ENCODE measurements around the gene ATP12A. TPM values are rescaled to one million over a fixed set of nuclear protein-coding genes. Genes with fewer than 3 reads are reported as not detected.

The ATP12A gene
- total and polyA plus RNA-seq, 5 donors from 2014 or later = 0.14 to 0.18 (median 0.17) TPM; not detected in 2

- DNase-seq (peak in 1 of 3 donors; percentile 57), ATAC-seq (ENCODE audit: low read depth in 2 of 2) (no peak)
- H3K4me1 Mint-ChIP-seq = peaks cover 0 to 9% (median 7%) of the 10 kb centered on the region in 4 donors
- no peak overlapping the region for H3K4me3 ChIP-seq (ENCODE audit: low read depth, low read length)
- no peaks in the 10 kb centered on the region for H3K27me3 Mint-ChIP-seq
- no peaks in the 10 kb centered on the region for H3K36me3 ChIP-seq (ENCODE audit: control insufficient read depth, insufficient read depth, low read length)
- H3K9me3 ChIP-seq (ENCODE audit: control insufficient read depth in 2 of 2, low read length in 2 of 2) = no peaks in the 10 kb centered on the region
- no peaks in the 10 kb centered on the region for H3K4me1 ChIP-seq (ENCODE audit: control insufficient read depth, insufficient read depth, low read length, poor library complexity, severe bottlenecking)
- no peaks in the 10 kb centered on the region for H3K9me3 Mint-ChIP-seq
- H3K36me3 Mint-ChIP-seq = no peaks in the 10 kb centered on the region
- H3K27me3 ChIP-seq (ENCODE audit: control insufficient read depth, insufficient read depth, low read length) = no peaks in the 10 kb centered on the region
- H3K4me3 Mint-ChIP-seq = peak overlapping the region in 2 of 4 donors; percentile 1 to 58
- peak overlapping the region in 2 of 3 donors; percentile 23 to 45 for H3K27ac Mint-ChIP-seq
- H3K27ac ChIP-seq (ENCODE audit: insufficient read depth, low read length, poor library complexity, severe bottlenecking) = no peak overlapping the region
These were observed 38.0 kb upstream of the ATP12A start for GRCh38 chr13:24642219-24642618.

DNA sequence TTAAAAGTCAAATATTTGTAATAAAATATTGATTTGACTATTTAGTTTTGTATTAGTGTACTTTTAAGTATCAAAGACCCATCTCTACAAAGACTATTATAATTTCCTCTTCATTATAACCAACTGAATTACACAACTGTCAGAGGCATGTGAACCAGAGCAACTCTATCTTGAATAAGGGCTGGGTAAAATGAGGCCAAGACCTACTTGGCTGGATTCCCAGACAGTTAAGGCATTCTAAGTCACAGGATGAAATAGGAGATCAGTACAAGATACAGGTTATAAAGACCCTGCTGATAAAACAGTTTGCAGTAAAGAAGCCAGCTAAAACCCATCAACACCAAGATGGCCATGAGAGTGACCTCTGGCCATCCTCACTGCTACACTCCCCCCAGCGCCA is 36.2 kb upstream of the ATP12A start:
- Histone ChIP-seq H3K27ac (ENCODE audit: insufficient read depth, low read length, poor library complexity, severe bottlenecking) (no peak overlapping the region), H3K36me3 (ENCODE audit: control insufficient read depth, insufficient read depth, low read length) (no peaks in the 10 kb centered on the region), H3K4me3 (ENCODE audit: low read depth, low read length) (no peak overlapping the region), H3K27me3 (ENCODE audit: control insufficient read depth, insufficient read depth, low read length) (no peaks in the 10 kb centered on the region), H3K9me3 (ENCODE audit: control insufficient read depth in 2 of 2, low read length in 2 of 2) (no peaks in the 10 kb centered on the region), H3K4me1 (ENCODE audit: control insufficient read depth, insufficient read depth, low read length, poor library complexity, severe bottlenecking) (peaks cover 2% of the 10 kb centered on the region)
- H3K36me3 Mint-ChIP-seq = no peaks in the 10 kb centered on the region
- H3K4me1 Mint-ChIP-seq = peaks cover 2 to 13% (median 9%) of the 10 kb centered on the region in 4 donors
- no peak for DNase-seq
- no peaks in the 10 kb centered on the region for H3K27me3 Mint-ChIP-seq
- H3K4me3 Mint-ChIP-seq = no peak overlapping the region
- no peaks in the 10 kb centered on the region for H3K9me3 Mint-ChIP-seq
- no peak overlapping the region for H3K27ac Mint-ChIP-seq
- no peak for ATAC-seq (ENCODE audit: low read depth in 2 of 2)

GRCh38 chr13:24648271-24648670 is 31.9 kb upstream of the ATP12A start:
- H3K27ac ChIP-seq (ENCODE audit: insufficient read depth, low read length, poor library complexity, severe bottlenecking) = no peak overlapping the region
- Mint-ChIP-seq H3K4me1 (peaks cover 2 to 15% (median 12%) of the 10 kb centered on the region in 4 donors), H3K36me3 (no peaks in the 10 kb centered on the region), H3K27me3 (peaks cover 6% of the 10 kb centered on the region), H3K4me3 (no peak overlapping the region), H3K27ac (no peak overlapping the region), H3K9me3 (no peaks in the 10 kb centered on the region)
- peaks cover 9% of the 10 kb centered on the region for H3K4me1 ChIP-seq (ENCODE audit: control insufficient read depth, insufficient read depth, low read length, poor library complexity, severe bottlenecking)
- DNase-seq (no peak), ATAC-seq (ENCODE audit: low read depth in 2 of 2) (no peak)
- H3K27me3 ChIP-seq (ENCODE audit: control insufficient read depth, insufficient read depth, low read length) = no peaks in the 10 kb centered on the region
- H3K9me3 ChIP-seq (ENCODE audit: control insufficient read depth in 2 of 2, low read length in 2 of 2) = no peaks in the 10 kb centered on the region
- no peaks in the 10 kb centered on the region for H3K36me3 ChIP-seq (ENCODE audit: control insufficient read depth, insufficient read depth, low read length)
- no peak overlapping the region for H3K4me3 ChIP-seq (ENCODE audit: low read depth, low read length)

GRCh38 chr13:24648983-24649687 is 31.1 kb upstream of the ATP12A start:
- H3K4me3 Mint-ChIP-seq = peak overlapping the region in 3 of 4 donors; percentile 33 to 65 (median 60)
- peak overlapping the region in 2 of 3 donors; percentile 69 to 82 for H3K27ac Mint-ChIP-seq
- H3K4me1 ChIP-seq (ENCODE audit: control insufficient read depth, insufficient read depth, low read length, poor library complexity, severe bottlenecking) = peaks cover 9% of the 10 kb centered on the region
- no peak overlapping the region for H3K4me3 ChIP-seq (ENCODE audit: low read depth, low read length)
- H3K27me3 ChIP-seq (ENCODE audit: control insufficient read depth, insufficient read depth, low read length) = no peaks in the 10 kb centered on the region
- no peaks in the 10 kb centered on the region for H3K9me3 Mint-ChIP-seq
- peaks cover 2 to 15% (median 12%) of the 10 kb centered on the region in 4 donors for H3K4me1 Mint-ChIP-seq
- no peaks in the 10 kb centered on the region for H3K36me3 ChIP-seq (ENCODE audit: control insufficient read depth, insufficient read depth, low read length)
- no peak overlapping the region for H3K27ac ChIP-seq (ENCODE audit: insufficient read depth, low read length, poor library complexity, severe bottlenecking)
- H3K9me3 ChIP-seq (ENCODE audit: control insufficient read depth in 2 of 2, low read length in 2 of 2) = no peaks in the 10 kb centered on the region
- peak in 1 of 3 donors; percentile 51 for DNase-seq
- peaks cover 6% of the 10 kb centered on the region for H3K27me3 Mint-ChIP-seq
- ATAC-seq (ENCODE audit: low read depth in 2 of 2) = no peak
- no peaks in the 10 kb centered on the region for H3K36me3 Mint-ChIP-seq

GRCh38 chr13:24649688-24650043 is 30.5 kb upstream of the ATP12A start:
- Histone ChIP-seq H3K27ac (ENCODE audit: insufficient read depth, low read length, poor library complexity, severe bottlenecking) (no peak overlapping the region), H3K36me3 (ENCODE audit: control insufficient read depth, insufficient read depth, low read length) (no peaks in the 10 kb centered on the region), H3K27me3 (ENCODE audit: control insufficient read depth, insufficient read depth, low read length) (no peaks in the 10 kb centered on the region), H3K4me1 (ENCODE audit: control insufficient read depth, insufficient read depth, low read length, poor library complexity, severe bottlenecking) (peaks cover 9% of the 10 kb centered on the region), H3K9me3 (ENCODE audit: control insufficient read depth in 2 of 2, low read length in 2 of 2) (no peaks in the 10 kb centered on the region), H3K4me3 (ENCODE audit: low read depth, low read length) (no peak overlapping the region)
- ATAC-seq (ENCODE audit: low read depth in 2 of 2) (no peak), DNase-seq (no peak)
- Mint-ChIP-seq H3K36me3 (no peaks in the 10 kb centered on the region), H3K9me3 (no peaks in the 10 kb centered on the region), H3K4me1 (peaks cover 2 to 15% (median 12%) of the 10 kb centered on the region in 4 donors), H3K27me3 (peaks cover 6% of the 10 kb centered on the region), H3K4me3 (peak overlapping the region in 1 of 4 donors; percentile 43), H3K27ac (peak overlapping the region; percentile 26 to 82 (median 69))

GRCh38 chr13:24650161-24650560 is 30.0 kb upstream of the ATP12A start:
- DNase-seq (no peak), ATAC-seq (ENCODE audit: low read depth in 2 of 2) (no peak)
- Mint-ChIP-seq H3K4me1 (peaks cover 2 to 15% (median 12%) of the 10 kb centered on the region in 4 donors), H3K27me3 (peaks cover 6% of the 10 kb centered on the region), H3K36me3 (no peaks in the 10 kb centered on the region), H3K9me3 (no peaks in the 10 kb centered on the region), H3K27ac (peak overlapping the region in 1 of 3 donors; percentile 82), H3K4me3 (no peak overlapping the region)
- Histone ChIP-seq H3K4me3 (ENCODE audit: low read depth, low read length) (no peak overlapping the region), H3K36me3 (ENCODE audit: control insufficient read depth, insufficient read depth, low read length) (no peaks in the 10 kb centered on the region), H3K27ac (ENCODE audit: insufficient read depth, low read length, poor library complexity, severe bottlenecking) (no peak overlapping the region), H3K27me3 (ENCODE audit: control insufficient read depth, insufficient read depth, low read length) (no peaks in the 10 kb centered on the region), H3K4me1 (ENCODE audit: control insufficient read depth, insufficient read depth, low read length, poor library complexity, severe bottlenecking) (peaks cover 9% of the 10 kb centered on the region), H3K9me3 (ENCODE audit: control insufficient read depth in 2 of 2, low read length in 2 of 2) (no peaks in the 10 kb centered on the region)

DNA sequence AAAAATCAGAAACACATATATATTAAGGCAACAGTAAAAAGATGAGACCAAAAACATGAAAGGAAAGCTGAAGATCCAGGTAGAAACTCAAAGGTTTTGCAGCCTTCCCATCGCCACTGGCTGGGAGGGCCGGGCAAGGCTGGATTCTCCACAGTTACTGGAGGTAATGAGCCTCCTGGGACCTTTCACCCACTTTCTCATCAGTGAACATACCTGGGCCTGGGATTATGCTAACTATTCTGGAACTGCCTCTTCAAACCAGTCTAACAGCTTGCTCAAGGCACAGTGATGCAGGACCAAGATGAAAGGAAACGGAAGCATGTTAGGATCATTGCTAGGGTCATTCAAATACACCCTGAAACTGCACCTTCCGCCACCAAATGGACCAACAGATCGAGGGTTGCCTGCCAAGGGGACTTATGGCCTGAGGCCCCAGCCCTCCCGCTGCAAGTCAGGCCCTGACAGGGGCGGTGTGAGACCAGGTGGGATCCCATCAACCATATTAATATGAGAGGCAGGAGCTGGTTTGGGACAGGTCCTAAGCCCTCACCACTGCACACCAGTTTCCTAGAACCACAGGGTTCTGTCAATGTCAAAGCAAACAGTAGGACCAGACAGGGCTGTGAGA is 28.4 kb upstream of the ATP12A start:
- Histone ChIP-seq H3K4me1 (ENCODE audit: control insufficient read depth, insufficient read depth, low read length, poor library complexity, severe bottlenecking) (peaks cover 9% of the 10 kb centered on the region), H3K4me3 (ENCODE audit: low read depth, low read length) (no peak overlapping the region), H3K9me3 (ENCODE audit: control insufficient read depth in 2 of 2, low read length in 2 of 2) (no peaks in the 10 kb centered on the region), H3K27ac (ENCODE audit: insufficient read depth, low read length, poor library complexity, severe bottlenecking) (no peak overlapping the region), H3K36me3 (ENCODE audit: control insufficient read depth, insufficient read depth, low read length) (no peaks in the 10 kb centered on the region), H3K27me3 (ENCODE audit: control insufficient read depth, insufficient read depth, low read length) (no peaks in the 10 kb centered on the region)
- Mint-ChIP-seq H3K9me3 (no peaks in the 10 kb centered on the region), H3K4me3 (no peak overlapping the region), H3K27ac (peak overlapping the region in 1 of 3 donors; percentile 64), H3K27me3 (peaks cover 6% of the 10 kb centered on the region), H3K36me3 (no peaks in the 10 kb centered on the region), H3K4me1 (peaks cover 2 to 15% (median 11%) of the 10 kb centered on the region in 4 donors)
- DNase-seq (no peak), ATAC-seq (ENCODE audit: low read depth in 2 of 2) (no peak)

Data from CD4-positive, CD25-positive, alpha-beta regulatory T cell (primary cell).